22Rv1 (cell line): Measurements from ENCODE around the gene FAT2.

Source experiments
- CTCF ChIP-seq: fragments of 450-650 bp; IDR thresholded peaks from 2 replicates; pipeline ENCODE4 v1.5.1; 2017; ENCODE audit warnings: mild to moderate bottlenecking
- ZFX ChIP-seq: fragments of 450-650 bp; IDR thresholded peaks from 2 replicates; pipeline ENCODE4 v1.6.1; 2017; ENCODE audit warnings: antibody characterized with exemption, borderline replicate concordance

DNA sequence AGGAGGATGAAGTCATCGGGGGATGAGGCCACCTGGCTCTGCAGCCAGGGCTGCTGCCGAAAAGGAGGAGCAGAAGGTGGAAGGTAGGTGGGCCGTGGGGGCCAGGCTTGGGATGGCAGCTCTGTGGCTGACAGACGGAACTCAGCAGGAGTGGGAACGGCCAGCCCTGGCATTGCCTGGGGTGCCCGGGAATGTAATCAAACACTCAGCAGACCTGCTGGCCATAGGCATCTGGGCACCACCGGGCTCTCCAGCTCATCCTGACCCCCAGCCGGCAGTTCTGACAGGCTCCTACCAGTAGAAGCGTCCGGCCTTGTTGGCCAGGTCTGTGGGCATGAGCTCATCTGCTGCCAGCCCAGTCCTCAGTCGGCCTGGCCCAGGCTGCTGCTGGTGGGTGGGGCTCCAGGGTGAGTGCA lies 4.3 kb upstream of the FAT2 start:
- TF ChIP-seq CTCF = no peak
- TF ChIP-seq ZFX = no peak
